ENCODE measurements around the gene TULP3.
A peak's percentile ranks its signal among the peaks of the same experiment; 100 is the strongest.

- TF ChIP-seq POLR2A (IDR thresholded peaks at IDR 0.05) (no peak), CTCF (IDR thresholded peaks at IDR 0.05) (no peak), EP300 (IDR thresholded peaks at IDR 0.05) (peak in 1 of 2 donors; percentile 26)
Measured at GRCh38 chr12:2959505-2960389, 69.1 kb downstream of the TULP3 start.
